GM19238 (cell line): ENCODE data around the gene CD300LF.

Source experiments
- DNase-seq: peaks from one replicate; pipeline ENCODE4 v3.0.0; 2011; ENCODE audit warnings: low spot score; ENCODE audit not compliant: insufficient read length

The CD300LF gene

DNA sequence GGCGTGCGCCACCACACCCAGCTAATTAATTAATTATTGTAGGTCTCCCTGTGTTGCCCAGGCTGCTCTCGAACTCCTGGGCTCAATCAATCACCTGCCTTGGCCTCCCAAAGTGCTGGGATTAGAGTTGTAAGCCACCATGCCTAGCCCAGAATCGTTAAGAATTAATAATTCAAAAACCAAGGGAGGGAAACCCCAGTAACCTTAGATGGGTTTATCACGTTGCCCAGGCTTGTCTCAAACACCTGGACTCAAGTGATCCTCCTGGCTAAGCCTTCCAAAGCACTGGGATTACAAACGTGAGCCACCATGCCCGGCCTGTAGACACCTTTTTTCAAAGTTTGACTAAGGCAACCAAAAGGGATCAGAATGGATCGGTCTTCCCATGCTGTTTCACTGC is 21.6 kb downstream of the CD300LF start:
- no peak for DNase-seq

DNA sequence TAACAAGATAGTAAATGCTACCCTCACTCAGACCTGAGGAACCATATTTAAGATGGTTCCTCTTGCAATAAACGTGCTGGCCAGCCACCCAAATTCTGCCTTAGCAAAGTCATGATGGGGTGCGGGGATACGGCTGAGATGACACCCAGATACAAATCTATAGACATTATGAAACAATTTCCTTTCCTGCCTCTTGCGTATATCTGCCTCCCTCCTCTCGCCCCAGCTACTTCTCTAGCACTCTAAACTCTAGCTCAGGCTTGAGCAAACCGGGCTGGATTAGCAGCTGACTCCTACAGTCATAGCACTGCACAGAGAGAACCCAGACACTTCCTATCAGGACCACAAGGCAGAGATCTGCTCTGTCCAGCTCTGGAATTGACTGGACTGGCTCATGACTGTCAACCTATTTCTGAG is 22.3 kb downstream of the CD300LF start:
- DNase-seq, result no peak

DNA sequence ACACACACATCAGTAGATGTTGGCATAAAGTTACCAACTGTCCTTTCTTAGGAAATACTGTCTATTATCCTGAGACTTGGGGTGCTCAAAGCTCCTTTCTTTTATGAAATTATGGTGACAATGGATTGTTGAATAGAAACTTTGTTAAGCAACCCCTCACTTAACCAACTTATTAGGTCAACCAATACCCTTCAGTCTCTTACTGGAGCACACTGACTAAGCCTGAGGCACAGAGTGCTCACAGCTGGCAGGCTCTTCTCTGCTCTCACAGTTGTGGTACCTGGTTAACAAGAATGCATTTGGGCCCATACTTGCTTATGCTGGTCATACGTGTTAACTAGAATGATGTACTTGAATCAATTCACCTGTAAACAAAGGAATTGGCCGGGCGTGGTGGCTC is 24.8 kb downstream of the CD300LF start:
- DNase-seq, result no peak

DNA sequence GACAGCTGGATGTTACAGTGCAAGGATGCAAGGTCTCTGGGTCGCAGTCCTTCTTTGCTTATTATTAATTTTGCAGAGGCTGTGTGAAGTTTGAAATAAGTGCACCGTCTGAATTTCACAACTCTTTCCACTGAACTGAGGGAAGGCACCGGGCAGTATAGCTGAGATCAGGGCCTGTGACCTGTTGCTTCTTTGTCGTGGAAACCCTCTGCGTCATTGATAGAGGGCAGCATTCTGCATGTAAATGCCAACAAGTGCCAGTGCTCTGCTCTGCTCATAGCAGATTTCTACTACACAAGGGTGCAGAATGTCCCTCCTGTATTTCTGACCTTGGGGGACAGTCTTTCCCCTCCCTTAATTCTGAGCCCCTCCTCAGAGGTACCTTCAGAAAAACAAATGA is 26.0 kb downstream of the CD300LF start:
- no peak for DNase-seq

DNA sequence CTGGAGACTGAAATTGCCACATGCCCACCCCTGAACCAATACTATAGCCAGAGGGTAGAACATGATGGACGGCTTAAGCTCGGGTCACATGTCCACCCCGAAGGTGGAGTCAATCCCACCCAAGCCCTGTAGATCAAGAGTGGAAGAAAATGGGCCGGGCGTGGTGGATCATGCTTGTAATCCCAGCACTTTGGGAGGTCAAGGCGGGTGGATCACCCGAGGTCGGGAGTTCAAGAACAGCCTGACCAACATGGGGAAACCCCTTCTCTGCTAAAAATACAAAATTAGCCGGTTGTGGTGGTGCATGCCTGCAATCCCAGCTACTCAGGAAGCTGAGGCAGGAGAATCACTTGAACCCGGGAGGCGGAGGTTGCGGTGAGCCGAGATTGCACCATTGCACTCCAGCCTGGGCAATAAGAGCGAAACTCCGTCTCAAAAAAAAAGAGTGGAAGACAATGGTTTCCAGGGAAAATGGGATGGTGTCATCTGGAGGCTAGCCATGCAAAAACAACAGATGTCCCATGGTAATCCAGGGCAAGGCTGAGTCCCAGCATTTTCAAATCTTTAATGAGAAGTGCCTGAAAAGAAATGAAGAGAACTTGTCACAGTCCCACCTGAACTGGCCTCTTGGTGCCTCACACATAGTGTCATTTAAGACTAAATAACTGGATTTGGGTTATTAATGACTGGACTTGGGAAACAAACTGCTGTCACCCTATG is 30.1 kb downstream of the CD300LF start:
- DNase-seq, result no peak

DNA sequence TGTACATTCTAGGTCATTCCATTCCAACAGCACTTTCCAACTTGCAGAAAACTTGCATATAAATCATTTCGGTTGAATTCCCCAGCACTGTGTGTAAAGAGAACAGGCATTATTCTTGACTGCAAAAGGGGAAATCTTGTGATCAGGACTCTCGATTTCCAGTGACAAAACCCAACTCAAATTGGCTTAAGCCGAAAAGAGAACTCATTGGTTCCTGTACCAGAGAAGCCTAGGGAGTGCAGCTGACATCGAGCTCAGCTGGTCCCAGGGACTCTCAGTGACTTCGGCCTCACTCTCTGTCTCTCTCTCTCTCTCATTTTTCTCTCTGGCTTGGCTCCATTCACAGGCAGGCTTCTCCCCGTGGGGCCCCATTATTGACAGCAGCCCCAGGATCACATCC is 30.7 kb downstream of the CD300LF start:
- DNase-seq, result no peak

DNA sequence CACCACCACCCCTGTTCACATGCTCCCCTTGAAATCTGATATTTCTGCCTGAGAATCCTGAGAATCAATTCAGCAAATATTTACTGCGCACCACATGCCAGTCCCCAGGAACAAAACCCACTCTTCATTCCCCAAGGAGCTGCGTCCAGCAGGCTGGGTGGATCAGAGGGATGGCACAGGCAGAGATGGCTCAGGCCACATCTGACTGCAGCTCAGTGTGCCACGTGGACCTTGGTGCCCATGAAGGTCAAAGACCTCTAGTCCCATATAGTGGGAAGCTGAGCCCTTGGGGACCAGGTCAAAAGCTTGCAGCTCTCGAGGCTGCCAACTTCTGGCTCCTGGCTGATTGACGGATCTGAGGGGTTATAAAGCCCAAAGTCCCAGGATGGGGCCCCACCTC is 31.8 kb downstream of the CD300LF start:
- DNase-seq, result no peak

GRCh38 chr17:74680213-74680612 is 32.5 kb downstream of the CD300LF start:
- no peak for DNase-seq

- no peak for DNase-seq
These were observed 33.3 kb downstream of the CD300LF start for GRCh38 chr17:74679374-74679773.

- no peak for DNase-seq
These were observed 34.2 kb downstream of the CD300LF start for GRCh38 chr17:74678541-74678940.

DNA sequence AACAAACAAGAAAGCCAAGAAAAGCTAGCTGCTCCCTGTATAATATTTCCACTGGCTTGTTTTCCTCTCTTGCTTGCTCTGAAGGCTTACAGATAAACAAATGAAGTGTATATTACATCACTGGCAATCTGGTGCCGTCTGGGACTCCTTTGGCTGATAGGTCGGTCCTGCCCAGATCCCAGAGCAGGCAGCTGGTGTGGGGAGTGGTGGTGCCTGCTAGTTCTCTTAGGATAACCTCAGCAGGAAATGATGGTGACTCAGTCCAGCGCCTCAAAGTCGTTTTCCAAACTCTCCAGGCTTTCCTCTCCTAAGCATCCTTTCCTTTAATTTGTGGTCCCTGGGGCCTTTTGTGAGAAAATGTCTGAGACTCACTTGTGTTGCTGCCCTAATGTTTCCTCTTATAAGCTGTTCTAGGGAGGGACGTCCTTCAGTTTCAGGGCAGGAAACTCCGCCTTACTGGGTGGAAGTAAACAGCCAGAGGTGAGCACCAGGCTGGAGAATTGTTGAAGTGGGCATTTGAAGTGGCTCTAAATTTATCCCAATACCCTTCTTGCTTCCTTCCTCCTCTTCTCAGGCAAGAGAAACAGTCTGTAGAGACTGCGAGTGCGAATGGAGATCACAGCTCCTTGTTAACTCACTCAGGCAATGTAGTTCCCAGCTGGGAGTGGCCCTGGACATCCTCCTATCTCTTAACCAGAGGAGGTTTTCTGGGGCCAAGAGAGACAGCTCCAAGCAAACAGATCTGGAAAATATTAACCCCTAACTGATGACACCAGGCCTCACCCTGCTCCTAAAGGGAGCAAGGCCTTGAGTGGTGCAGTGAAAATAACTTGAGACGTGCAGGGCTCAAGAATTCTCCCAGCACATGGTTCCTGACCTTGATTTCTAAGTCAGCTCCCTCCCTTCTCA is 34.9 kb downstream of the CD300LF start:
- DNase-seq, result no peak

GRCh38 chr17:74671031-74671771 is 41.5 kb downstream of the CD300LF start:
- peak; percentile 33 for DNase-seq

- DNase-seq, result no peak
These were observed 42.4 kb downstream of the CD300LF start for GRCh38 chr17:74670329-74670728.

DNA sequence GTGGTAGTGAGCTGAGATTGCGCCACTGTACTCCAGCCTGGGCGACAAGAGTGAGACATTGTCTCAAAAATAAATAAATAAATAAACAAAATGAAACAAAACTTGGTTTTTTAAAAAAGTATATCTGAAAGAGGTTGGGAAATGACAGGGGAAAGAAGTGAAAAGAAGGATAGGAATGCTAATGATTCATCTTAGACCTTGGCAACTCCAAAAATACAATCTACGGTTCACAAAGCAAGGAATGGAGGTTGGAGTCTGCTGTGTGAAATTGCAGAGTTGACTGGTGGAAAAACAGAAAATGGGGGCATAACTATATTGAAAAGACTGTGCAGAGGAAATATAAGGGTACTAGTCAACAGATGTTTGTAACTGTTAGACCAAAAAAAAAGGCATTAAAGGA is 49.2 kb downstream of the CD300LF start:
- no peak for DNase-seq

DNA sequence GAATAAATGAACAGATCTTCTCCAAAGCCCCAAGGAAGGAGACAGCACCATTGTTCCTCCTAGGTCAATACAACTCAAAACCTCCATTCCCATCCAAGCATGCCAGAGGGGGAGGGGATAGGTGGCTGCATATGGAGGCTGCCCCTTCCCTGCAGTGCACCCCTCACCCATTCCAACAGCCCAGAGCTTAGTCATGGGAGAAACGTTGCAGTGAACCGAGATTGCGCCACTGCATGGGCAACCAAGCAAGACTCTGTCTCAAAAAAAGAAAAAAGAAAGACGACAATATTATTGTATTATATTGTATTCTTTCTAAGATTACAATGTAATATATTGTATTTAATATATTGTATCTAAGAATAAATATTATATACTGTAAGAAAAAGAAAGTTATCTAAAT is 52.8 kb downstream of the CD300LF start:
- no peak for DNase-seq

GRCh38 chr17:74658620-74659019 is 54.1 kb downstream of the CD300LF start:
- DNase-seq, result no peak

DNA sequence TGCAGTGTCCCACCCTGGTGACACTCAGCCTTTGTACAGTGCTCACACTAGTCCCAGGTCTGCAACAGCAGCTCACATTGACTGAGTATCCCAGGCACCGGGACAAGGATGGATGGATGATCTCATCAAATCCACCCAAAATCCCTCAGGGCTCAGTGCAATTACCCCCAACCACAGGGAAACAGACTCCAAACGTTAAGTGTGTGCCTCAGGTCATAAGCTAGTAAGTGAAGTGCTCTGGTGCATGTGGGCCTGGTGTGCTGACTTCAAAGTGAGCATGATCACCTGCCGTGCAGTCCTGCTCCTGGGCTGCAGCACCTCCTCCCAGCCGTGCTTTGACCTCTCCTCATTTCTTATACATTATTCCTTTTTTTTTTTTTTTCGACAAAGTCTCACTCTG is 58.0 kb downstream of the CD300LF start:
- no peak for DNase-seq

- no peak for DNase-seq
These were observed 60.7 kb downstream of the CD300LF start for GRCh38 chr17:74652020-74652419.

GRCh38 chr17:74649909-74650308 is 62.8 kb downstream of the CD300LF start:
- no peak for DNase-seq

- DNase-seq, result no peak
These were observed 64.7 kb downstream of the CD300LF start for GRCh38 chr17:74647871-74648672.

- no peak for DNase-seq
These were observed 66.5 kb downstream of the CD300LF start for GRCh38 chr17:74646231-74646630.
